K562 (cell line): Measurements from ENCODE around the gene ADAMTSL3. TPM values are rescaled to one million over a fixed set of nuclear protein-coding genes. Genes with fewer than 3 reads are reported as not detected.

ENCODE experiments used
- ATAC-seq: fragments of 200-7000 bp; cut with Tn5 transposase; 3 replicates; pipeline ENCODE4 v1.9.1; 2020; ENCODE audit warnings: moderate library complexity
- BruUV-seq: library from RNA; stranded (reverse); fragments of 400-500 nt; replicated peaks from 2 replicates; lab custom pipeline; 2021; lab: Mats Ljungman, UMichigan
- CTCF ChIA-PET: fragments of 300-600 bp; formaldehyde crosslinking; extraction: SDS; loops from one replicate; lab custom pipeline; 2021; ENCODE audit warnings: low intra/inter-chr PET ratio; lab: Yijun Ruan, JAX
- POLR2A ChIA-PET: fragments of 300-600, 350-650 bp; sonication (Branson Sonifier 250); formaldehyde crosslinking; extraction: SDS; loops from one replicate; lab custom pipeline; 2021; ENCODE audit warnings: antibody characterized with exemption, inconsistent platforms; lab: Yijun Ruan, JAX
- DNase-seq, 4 experiments: peaks; one replicate each; pipeline versions ENCODE4 v3.0.0 to v3.0.0-alpha.2; 2011 to 2018; ENCODE audit warnings: low spot score in 3 of 4, mixed read lengths in 3 of 4; ENCODE audit errors: extremely low read depth in 1 of 4
- FAIRE-seq: peaks from 2 replicates; lab custom pipeline; 2011; peaks lifted over from hg19 to GRCh38; lab: Jason Lieb, UNC
- H2AFZ ChIP-seq: 2 replicates; pipeline ENCODE4 v1.6.0; 2011; ENCODE audit warnings: low read depth, low read length, control low read depth, inconsistent platforms
- H3K27ac ChIP-seq: fragments of 200-600 bp; 3 replicates; pipeline ENCODE4 v1.8.0; 2011; ENCODE audit warnings: low read depth, mild to moderate bottlenecking, control low read depth, inconsistent platforms, low read length, moderate library complexity, mixed read lengths; ENCODE audit errors: extremely low read depth
- H3K27me3 ChIP-seq, 2 experiments: fragments of 300-600 bp in 1 of 2; 2 replicates in 1 of 2; 3 replicates in 1 of 2; pipeline versions ENCODE4 v1.6.0 to v1.8.0; 2011; ENCODE audit warnings: inconsistent platforms in 2 of 2, low read length in 2 of 2, mild to moderate bottlenecking in 1 of 2, mixed read lengths in 1 of 2, moderate library complexity in 1 of 2; ENCODE audit not compliant: control insufficient read depth in 2 of 2, insufficient read depth in 2 of 2
- H3K36me3 ChIP-seq: fragments of 300-600 bp; 3 replicates; pipeline ENCODE4 v1.8.0; 2011; ENCODE audit warnings: mild to moderate bottlenecking, low read length, inconsistent platforms; ENCODE audit not compliant: control insufficient read depth, insufficient read depth
- H3K4me1 ChIP-seq, 2 experiments: fragments of 200-600 bp in 1 of 2; replicated peaks in 1 of 2; 2 replicates in 1 of 2; 3 replicates in 1 of 2; pipeline versions ENCODE4 v1.5.1 to v1.8.0; 2011; ENCODE audit warnings: inconsistent platforms in 2 of 2, low read length in 2 of 2, mild to moderate bottlenecking in 1 of 2, mixed read lengths in 1 of 2, moderate library complexity in 1 of 2; ENCODE audit not compliant: control insufficient read depth in 2 of 2, insufficient read depth in 2 of 2
- H3K4me2 ChIP-seq: 2 replicates; pipeline ENCODE4 v1.6.1; 2011; ENCODE audit warnings: low read length, control low read depth, inconsistent platforms, mixed read lengths; ENCODE audit not compliant: insufficient read depth
- H3K4me3 ChIP-seq: fragments of 200-600 bp; sonication (generic), shearing (Covaris generic); 2 replicates; pipeline ENCODE4 v1.5.1; 2016; ENCODE audit warnings: control low read depth, inconsistent platforms
- H3K79me2 ChIP-seq: fragments of 200-600 bp; 3 replicates; pipeline ENCODE4 v1.8.0; 2011; ENCODE audit warnings: low read length, inconsistent platforms; ENCODE audit not compliant: control insufficient read depth, insufficient read depth
- H3K9ac ChIP-seq, 2 experiments: 2 replicates each; pipeline versions ENCODE4 v1.6.0 to v1.6.1; 2011; ENCODE audit warnings: low read depth in 2 of 2, low read length in 2 of 2, control low read depth in 1 of 2, inconsistent platforms in 1 of 2, mild to moderate bottlenecking in 1 of 2, mixed read lengths in 1 of 2; ENCODE audit not compliant: insufficient read depth in 1 of 2
- H3K9me1 ChIP-seq: one replicate; pipeline ENCODE4 v1.6.0; 2011; ENCODE audit warnings: inconsistent platforms, mild to moderate bottlenecking, low read length, moderate library complexity; ENCODE audit not compliant: control insufficient read depth, insufficient read depth
- H3K9me3 ChIP-seq: replicated peaks from 2 replicates; pipeline ENCODE4 v1.5.1; 2011; ENCODE audit warnings: low read depth, low read length, inconsistent platforms; ENCODE audit not compliant: control insufficient read depth, insufficient read depth
- H4K20me1 ChIP-seq: replicated peaks from 2 replicates; pipeline ENCODE4 v1.6.1; 2011; ENCODE audit warnings: low read length, inconsistent platforms, mixed read lengths; ENCODE audit not compliant: control insufficient read depth, insufficient read depth
- CBFA2T2 ChIP-seq: fragments of 450-650 bp; conservative IDR thresholded peaks from 2 replicates; pipeline ENCODE4 v1.6.1; 2017; ENCODE audit warnings: mild to moderate bottlenecking
- CCAR2 ChIP-seq: fragments of 200-400 bp; formaldehyde crosslinking; IDR thresholded peaks from 2 replicates; pipeline ENCODE4 v1.6.1; 2017; ENCODE audit warnings: mild to moderate bottlenecking, low read depth, low read length
- GTF2F1 ChIP-seq: IDR thresholded peaks from 2 replicates; pipeline ENCODE4 v1.6.1; 2011; ENCODE audit warnings: low read depth, low read length, improper control_type of control experiment
- HCFC1 ChIP-seq: IDR thresholded peaks from 2 replicates; pipeline ENCODE4 v1.6.1; 2012; ENCODE audit warnings: low read depth, low read length, improper control_type of control experiment
- KDM2B ChIP-seq: fragments of 250-450 bp; sonication (Bioruptor Pico); IDR thresholded peaks from 2 replicates; pipeline ENCODE4 v1.8.0; 2021; ENCODE audit warnings: mild to moderate bottlenecking, moderate library complexity
- PTTG1 ChIP-seq: fragments of 450-650 bp; IDR thresholded peaks from 2 replicates; pipeline ENCODE4 v1.6.1; 2016; ENCODE audit warnings: low read depth, mild to moderate bottlenecking, missing genetic modification characterization, missing compliant biosample characterization
- SAFB ChIP-seq: fragments of 200-400 bp; formaldehyde crosslinking; IDR thresholded peaks from 2 replicates; pipeline ENCODE4 v1.6.1; 2017; ENCODE audit warnings: low read depth, low read length, borderline replicate concordance
- SMARCC2 ChIP-seq: fragments of 450-650 bp; IDR thresholded peaks from 2 replicates; pipeline ENCODE4 v1.6.1; 2017; ENCODE audit warnings: antibody characterized with exemption, moderate library complexity, mild to moderate bottlenecking, low read depth
- ZKSCAN1 ChIP-seq: fragments of 150-350 bp; IDR thresholded peaks from 2 replicates; pipeline ENCODE4 v1.6.1; 2016; ENCODE audit warnings: low read depth, low read length
- ZNF184 ChIP-seq: sonication (generic); formaldehyde crosslinking; IDR thresholded peaks from 2 replicates; pipeline ENCODE4 v1.5.0; 2020; ENCODE audit warnings: missing genetic modification reagents
- ZNF41 ChIP-seq: fragments of 250-450 bp; sonication (Bioruptor Pico); conservative IDR thresholded peaks from 2 replicates; pipeline ENCODE4 v1.4.0; 2020; ENCODE audit warnings: mild to moderate bottlenecking
- ZNF507 ChIP-seq: conservative IDR thresholded peaks from 2 replicates; pipeline ENCODE4 v1.6.1; 2017; ENCODE audit warnings: missing genetic modification characterization, missing compliant biosample characterization
- ZNF644 ChIP-seq: fragments of 200-800 bp; sonication (Bioruptor generic); IDR thresholded peaks from 2 replicates; pipeline ENCODE4 v1.6.1; 2016; ENCODE audit warnings: low read depth, missing genetic modification characterization, missing compliant biosample characterization
- ZNF695 ChIP-seq: fragments of 450-650 bp; formaldehyde crosslinking; IDR thresholded peaks from 2 replicates; pipeline ENCODE4 v1.4.0; 2020; ENCODE audit warnings: mild to moderate bottlenecking, moderate library complexity
- ZNF830 ChIP-seq: fragments of 250-450 bp; sonication (Bioruptor Pico); IDR thresholded peaks from 2 replicates; pipeline ENCODE4 v1.5.0; 2021; ENCODE audit warnings: mild to moderate bottlenecking
- WGBS: fragments of 100-300 bp; shearing (Covaris generic); methylation state at CpG from one replicate; pipeline ENCODE4 v1.1.6; 2016; ENCODE audit warnings: low coverage, mixed read lengths; ENCODE audit not compliant: insufficient coverage; ENCODE audit errors: missing lambda C conversion rate; 5-methylcytosine and 5-hydroxymethylcytosine counted together
- in situ Hi-C: fragments of 300-500 bp; cut with MboI; formaldehyde crosslinking; loops from 4 replicates; pipeline ENCODE4 v1.15.0; 2018; ENCODE audit warnings: inconsistent platforms, mixed read lengths
- intact Hi-C: fragments of 100-400 bp; cut with micrococcal nuclease; formaldehyde crosslinking; loops from 2 replicates; pipeline ENCODE4 v1.14.2; 2022
- polyA plus RNA-seq, 8 experiments: library from polyadenylated mRNA; depleted of rRNA in 4 of 8; stranded (reverse) in 5 of 8; unstranded in 3 of 8; fragments of >200 nt; fragmentation: Nextera tagmentation in 2 of 8; fragmentation: Illumina TruSeq in 1 of 8; extraction: Ambion mirVana in 2 of 8; extraction: Trizol in 1 of 8; gene quantifications; 2 replicates each; pipeline versions ENCODE4 v1.2.1 to v1.2.3, GENCODE V29; 2011 to 2014; ENCODE audit warnings: inconsistent platforms in 1 of 8, missing spikeins in 1 of 8
- total RNA-seq, 7 experiments: library from RNA; depleted of rRNA in 6 of 7; stranded (reverse); fragments of >200 nt in 6 of 7; fragmentation: Illumina TruSeq in 2 of 7; extraction: Trizol in 2 of 7; gene quantifications; 2 replicates each; pipeline versions ENCODE4 v1.2.1 to v1.2.3, GENCODE V29; 2011 to 2021; ENCODE audit warnings: low replicate concordance in 1 of 7
- TF ChIP-seq, protein P1 (sequence below): IDR thresholded peaks from 2 replicates; pipeline ENCODE4 v1.6.1; 2014; ENCODE audit warnings: antibody characterized with exemption
- TF ChIP-seq, protein P2 (sequence below): fragments of 450-650 bp; IDR thresholded peaks from 2 replicates; pipeline ENCODE4 v1.6.1; 2016
- TF ChIP-seq, protein P3 (sequence below): fragments of 450-650 bp; IDR thresholded peaks from 2 replicates; pipeline ENCODE4 v1.7.1; 2018; ENCODE audit warnings: mild to moderate bottlenecking, low read depth; ENCODE audit not compliant: partially characterized antibody

ADAMTSL3 gene
- total and polyA plus RNA-seq, 9 of the 15 experiments (the other 6 are each of a cell fraction or from before 2014, with no cell fraction given): 0.01 to 0.18 (median 0.07) TPM; not detected in 3

DNA sequence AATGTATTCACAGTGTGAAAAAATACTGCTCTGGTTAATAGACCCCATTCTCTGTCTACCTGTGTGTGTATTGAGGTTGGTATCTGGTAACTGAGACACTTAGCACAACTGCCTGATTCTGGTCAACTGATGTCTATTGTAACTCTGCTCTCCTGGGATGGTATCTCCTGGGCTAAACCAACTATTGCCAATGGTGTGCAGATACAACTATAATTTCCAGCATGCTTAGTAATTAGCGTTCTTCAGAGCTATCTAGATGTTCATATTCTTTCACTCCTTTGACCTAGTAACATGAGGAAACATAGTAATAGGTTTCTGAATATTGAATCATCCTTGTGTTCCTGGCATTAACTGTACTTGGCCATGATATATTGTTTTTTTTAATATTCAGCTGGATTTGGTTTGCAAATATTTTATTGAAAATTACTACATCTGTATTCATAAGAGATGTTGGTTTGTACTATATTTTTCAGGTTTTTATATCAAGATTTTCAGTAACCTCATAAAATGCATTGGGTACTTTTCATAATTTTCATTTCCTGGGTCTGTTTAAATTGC lies 16.8 kb downstream of the ADAMTSL3 start:
- no TSS peak for BruUV-seq
- in situ Hi-C loops (no loop called here), intact Hi-C loops (no loop called here)
- DNase-seq (no peak), FAIRE-seq (peak; percentile 46), ATAC-seq (no peak)
- Histone ChIP-seq H3K27ac (no peak overlapping the region), H3K27me3 (0 out of 5 replicates have a peak, but pooled peaks cover 0 to 6% of the 10 kb centered on the region in 2 experiments), H3K9me3 (no peaks in the 10 kb centered on the region), H3K36me3 (no peaks in the 10 kb centered on the region), H2AFZ (no peak overlapping the region), H3K79me2 (no peaks in the 10 kb centered on the region), H4K20me1 (no peaks in the 10 kb centered on the region), H3K4me2 (no peak overlapping the region), H3K9ac (no peak overlapping the region), H3K9me1 (no peaks in the 10 kb centered on the region), H3K4me3 (no peak overlapping the region), H3K4me1 (no peaks in the 10 kb centered on the region)
- 0% methylated on average over 1 of the region's 1 CpG for WGBS
- POLR2A ChIA-PET: interaction anchor here (0.6 kb wide), 1 partner anchor 793 kb away, joined by 4 read pairs; no protein-coding TSS in a partner anchor
- TF ChIP-seq SMARCC2 (no peak), ZNF507 (tag) (no peak), ZNF184 (CRISPR knock-in tag) (no peak), CBFA2T2 (no peak), ZNF830 (no peak), CCAR2 (no peak), PTTG1 (tag) (no peak), SAFB (no peak), KDM2B (CRISPR knock-in tag) (no peak), ZNF41 (CRISPR knock-in tag) (no peak), ZKSCAN1 (no peak), HCFC1 (no peak), GTF2F1 (no peak), ZNF695 (CRISPR knock-in tag) (no peak), ZNF644 (tag) (no peak)
- TF ChIP-seq, protein P1, sequence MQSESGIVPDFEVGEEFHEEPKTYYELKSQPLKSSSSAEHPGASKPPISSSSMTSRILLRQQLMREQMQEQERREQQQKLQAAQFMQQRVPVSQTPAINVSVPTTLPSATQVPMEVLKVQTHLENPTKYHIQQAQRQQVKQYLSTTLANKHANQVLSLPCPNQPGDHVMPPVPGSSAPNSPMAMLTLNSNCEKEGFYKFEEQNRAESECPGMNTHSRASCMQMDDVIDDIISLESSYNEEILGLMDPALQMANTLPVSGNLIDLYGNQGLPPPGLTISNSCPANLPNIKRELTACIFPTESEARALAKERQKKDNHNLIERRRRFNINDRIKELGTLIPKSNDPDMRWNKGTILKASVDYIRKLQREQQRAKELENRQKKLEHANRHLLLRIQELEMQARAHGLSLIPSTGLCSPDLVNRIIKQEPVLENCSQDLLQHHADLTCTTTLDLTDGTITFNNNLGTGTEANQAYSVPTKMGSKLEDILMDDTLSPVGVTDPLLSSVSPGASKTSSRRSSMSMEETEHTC: no peak
- TF ChIP-seq, protein P2, sequence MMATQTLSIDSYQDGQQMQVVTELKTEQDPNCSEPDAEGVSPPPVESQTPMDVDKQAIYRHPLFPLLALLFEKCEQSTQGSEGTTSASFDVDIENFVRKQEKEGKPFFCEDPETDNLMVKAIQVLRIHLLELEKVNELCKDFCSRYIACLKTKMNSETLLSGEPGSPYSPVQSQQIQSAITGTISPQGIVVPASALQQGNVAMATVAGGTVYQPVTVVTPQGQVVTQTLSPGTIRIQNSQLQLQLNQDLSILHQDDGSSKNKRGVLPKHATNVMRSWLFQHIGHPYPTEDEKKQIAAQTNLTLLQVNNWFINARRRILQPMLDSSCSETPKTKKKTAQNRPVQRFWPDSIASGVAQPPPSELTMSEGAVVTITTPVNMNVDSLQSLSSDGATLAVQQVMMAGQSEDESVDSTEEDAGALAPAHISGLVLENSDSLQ: no peak
- TF ChIP-seq, protein P3, sequence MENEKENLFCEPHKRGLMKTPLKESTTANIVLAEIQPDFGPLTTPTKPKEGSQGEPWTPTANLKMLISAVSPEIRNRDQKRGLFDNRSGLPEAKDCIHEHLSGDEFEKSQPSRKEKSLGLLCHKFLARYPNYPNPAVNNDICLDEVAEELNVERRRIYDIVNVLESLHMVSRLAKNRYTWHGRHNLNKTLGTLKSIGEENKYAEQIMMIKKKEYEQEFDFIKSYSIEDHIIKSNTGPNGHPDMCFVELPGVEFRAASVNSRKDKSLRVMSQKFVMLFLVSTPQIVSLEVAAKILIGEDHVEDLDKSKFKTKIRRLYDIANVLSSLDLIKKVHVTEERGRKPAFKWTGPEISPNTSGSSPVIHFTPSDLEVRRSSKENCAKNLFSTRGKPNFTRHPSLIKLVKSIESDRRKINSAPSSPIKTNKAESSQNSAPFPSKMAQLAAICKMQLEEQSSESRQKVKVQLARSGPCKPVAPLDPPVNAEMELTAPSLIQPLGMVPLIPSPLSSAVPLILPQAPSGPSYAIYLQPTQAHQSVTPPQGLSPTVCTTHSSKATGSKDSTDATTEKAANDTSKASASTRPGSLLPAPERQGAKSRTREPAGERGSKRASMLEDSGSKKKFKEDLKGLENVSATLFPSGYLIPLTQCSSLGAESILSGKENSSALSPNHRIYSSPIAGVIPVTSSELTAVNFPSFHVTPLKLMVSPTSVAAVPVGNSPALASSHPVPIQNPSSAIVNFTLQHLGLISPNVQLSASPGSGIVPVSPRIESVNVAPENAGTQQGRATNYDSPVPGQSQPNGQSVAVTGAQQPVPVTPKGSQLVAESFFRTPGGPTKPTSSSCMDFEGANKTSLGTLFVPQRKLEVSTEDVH: no peak
- CTCF ChIA-PET: no interaction called here
